Osteocyte (in vitro differentiated cells): Measurements from ENCODE around the gene PLPP6. TPM values are rescaled to one million over a fixed set of nuclear protein-coding genes. Genes with fewer than 3 reads are reported as not detected.

Experiments
- DNase-seq: peaks from one replicate; pipeline ENCODE4 v3.0.0; 2021; ENCODE audit warnings: mixed read lengths; ENCODE audit not compliant: unreplicated experiment; ENCODE audit errors: extremely low spot score
- H3K27ac Mint-ChIP-seq: one replicate; pipeline ENCODE4 v1.8.0; 2021; ENCODE audit warnings: mild to moderate bottlenecking, mixed read lengths; ENCODE audit not compliant: unreplicated experiment
- H3K27me3 Mint-ChIP-seq: one replicate; pipeline ENCODE4 v1.8.0; 2021; ENCODE audit warnings: mixed read lengths; ENCODE audit not compliant: unreplicated experiment
- H3K36me3 Mint-ChIP-seq: one replicate; pipeline ENCODE4 v1.8.0; 2021; ENCODE audit warnings: mixed read lengths; ENCODE audit not compliant: unreplicated experiment
- H3K4me1 Mint-ChIP-seq: one replicate; pipeline ENCODE4 v1.8.0; 2021; ENCODE audit warnings: mixed read lengths; ENCODE audit not compliant: unreplicated experiment
- H3K4me3 Mint-ChIP-seq: one replicate; pipeline ENCODE4 v1.8.0; 2021; ENCODE audit warnings: mild to moderate bottlenecking, moderate library complexity, mixed read lengths; ENCODE audit not compliant: unreplicated experiment
- H3K9me3 Mint-ChIP-seq: one replicate; pipeline ENCODE4 v1.8.0; 2021; ENCODE audit warnings: mixed read lengths; ENCODE audit not compliant: unreplicated experiment
- CTCF ChIP-seq: fragments of 200-600 bp; sonication (generic); IDR thresholded peaks from 2 replicates; pipeline ENCODE4 v1.5.0; 2021; ENCODE audit warnings: antibody characterized with exemption, mild to moderate bottlenecking, moderate library complexity
- total RNA-seq: library from RNA; stranded (reverse); gene quantifications from 2 replicates; pipeline ENCODE4 v1.2.1, GENCODE V29; 2021

PLPP6 gene
- total RNA-seq, 1 donor from 2014 or later = 8.1 TPM

- Mint-ChIP-seq H3K27me3 (peaks cover 3% of the 10 kb centered on the region), H3K9me3 (no peaks in the 10 kb centered on the region), H3K36me3 (no peaks in the 10 kb centered on the region), H3K27ac (no peak overlapping the region), H3K4me3 (no peak overlapping the region), H3K4me1 (peaks cover 7% of the 10 kb centered on the region)
- DNase-seq = no peak
- no peak for TF ChIP-seq CTCF
Observed at GRCh38 chr9:4618700-4619099, 43.4 kb upstream of the PLPP6 start.

GRCh38 chr9:4620057-4620765 is 41.9 kb upstream of the PLPP6 start:
- TF ChIP-seq CTCF = no peak
- H3K27ac Mint-ChIP-seq = no peak overlapping the region

GRCh38 chr9:4620881-4621555 is 41.1 kb upstream of the PLPP6 start:
- Mint-ChIP-seq H3K36me3 (no peaks in the 10 kb centered on the region), H3K9me3 (no peaks in the 10 kb centered on the region), H3K4me1 (peaks cover 3% of the 10 kb centered on the region), H3K4me3 (no peak overlapping the region), H3K27ac (no peak overlapping the region), H3K27me3 (no peaks in the 10 kb centered on the region)
- no peak for TF ChIP-seq CTCF
- DNase-seq = no peak

More at GRCh38 chr9:4620057-4620765, 41.9 kb upstream of the PLPP6 start:
- Mint-ChIP-seq H3K4me3 (no peak overlapping the region), H3K27me3 (no peaks in the 10 kb centered on the region), H3K9me3 (no peaks in the 10 kb centered on the region), H3K4me1 (peaks cover 4% of the 10 kb centered on the region), H3K36me3 (no peaks in the 10 kb centered on the region)
- DNase-seq = no peak

- H3K27ac Mint-ChIP-seq = no peak overlapping the region
- H3K9me3 Mint-ChIP-seq = no peaks in the 10 kb centered on the region
- peaks cover 4% of the 10 kb centered on the region for H3K4me1 Mint-ChIP-seq
- H3K4me3 Mint-ChIP-seq = no peak overlapping the region
- TF ChIP-seq CTCF = no peak
- DNase-seq = no peak
- H3K27me3 Mint-ChIP-seq = no peaks in the 10 kb centered on the region
- H3K36me3 Mint-ChIP-seq = no peaks in the 10 kb centered on the region
Observed at GRCh38 chr9:4622016-4622415, 40.1 kb upstream of the PLPP6 start.

GRCh38 chr9:4630836-4631235 is 31.3 kb upstream of the PLPP6 start:
- Mint-ChIP-seq H3K27me3 (no peaks in the 10 kb centered on the region), H3K4me3 (peak overlapping the region; percentile 33), H3K9me3 (no peaks in the 10 kb centered on the region), H3K4me1 (peaks cover 15% of the 10 kb centered on the region), H3K27ac (no peak overlapping the region), H3K36me3 (no peaks in the 10 kb centered on the region)
- TF ChIP-seq CTCF = peak; percentile 26
- DNase-seq = no peak
